Daoy (cell line): ENCODE results near the gene HDGF. TPM values are rescaled to one million over a fixed set of nuclear protein-coding genes. Genes with fewer than 3 reads are reported as not detected.

Source experiments
- DNase-seq: peaks from one replicate; pipeline ENCODE4 v3.0.0-alpha.2; 2015; ENCODE audit warnings: low read depth
- total RNA-seq: library from RNA; depleted of rRNA; stranded (reverse); fragments of >200 nt; shearing (Covaris generic); gene quantifications from 2 replicates; pipeline ENCODE4 v1.2.3, GENCODE V29; 2014; rRNA removed

HDGF gene
- total RNA-seq, result 484 and 537 TPM in 2 replicates

DNA sequence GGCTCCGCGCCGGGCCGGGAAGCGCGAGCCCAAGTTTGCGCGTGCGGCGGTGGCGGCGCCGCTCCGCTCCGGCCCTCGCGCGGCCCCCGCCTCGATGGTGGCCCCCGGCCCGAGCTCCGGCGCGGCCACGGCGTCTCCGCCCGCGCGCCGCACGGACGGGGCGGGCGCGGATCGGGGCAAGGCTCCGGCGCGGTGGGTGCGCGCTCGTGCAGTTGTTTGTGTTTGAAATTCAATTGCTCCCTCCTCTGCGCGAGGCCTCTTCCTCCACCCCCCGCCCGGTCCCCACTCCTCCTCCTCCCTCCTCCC is at the start of gene HDGF:
Gene HDGF, minus strand, starts transcription at position 225 of the 306 bp plus-strand sequence. CDS start 246 bp downstream, outside the sequence.
- DNase-seq, result no peak

DNA sequence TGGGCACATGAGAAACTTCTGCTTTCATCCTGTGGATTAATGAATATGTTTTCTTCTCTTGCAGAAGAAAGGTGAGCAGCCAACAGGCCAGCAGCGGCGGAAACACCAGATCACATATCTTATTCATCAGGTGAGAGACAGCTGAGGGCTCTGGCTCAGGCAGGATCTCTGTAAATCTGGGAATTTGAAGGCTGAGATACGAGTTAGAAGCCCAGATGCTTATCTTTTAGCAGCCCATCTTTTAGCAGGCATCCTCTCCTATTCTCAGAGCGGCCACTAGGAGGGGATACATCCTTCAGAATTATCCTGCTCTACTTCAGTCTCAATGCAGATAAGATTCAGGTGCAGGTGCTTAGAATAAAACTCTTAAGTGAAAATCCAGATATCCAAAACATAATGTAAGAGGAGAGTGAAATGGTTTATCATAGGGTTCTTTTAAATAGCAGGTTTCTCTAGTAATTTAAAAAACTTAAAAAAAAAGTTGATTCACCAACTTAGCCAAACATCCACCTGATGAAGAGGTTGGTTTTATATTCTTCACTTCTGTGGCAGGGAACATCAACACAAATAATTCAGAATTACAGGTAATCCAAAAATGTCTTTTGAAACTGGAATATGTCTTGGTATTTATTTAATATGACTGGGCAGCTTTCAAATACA is 45.9 kb upstream of the HDGF start:
- peak; percentile 50 for DNase-seq

DNA sequence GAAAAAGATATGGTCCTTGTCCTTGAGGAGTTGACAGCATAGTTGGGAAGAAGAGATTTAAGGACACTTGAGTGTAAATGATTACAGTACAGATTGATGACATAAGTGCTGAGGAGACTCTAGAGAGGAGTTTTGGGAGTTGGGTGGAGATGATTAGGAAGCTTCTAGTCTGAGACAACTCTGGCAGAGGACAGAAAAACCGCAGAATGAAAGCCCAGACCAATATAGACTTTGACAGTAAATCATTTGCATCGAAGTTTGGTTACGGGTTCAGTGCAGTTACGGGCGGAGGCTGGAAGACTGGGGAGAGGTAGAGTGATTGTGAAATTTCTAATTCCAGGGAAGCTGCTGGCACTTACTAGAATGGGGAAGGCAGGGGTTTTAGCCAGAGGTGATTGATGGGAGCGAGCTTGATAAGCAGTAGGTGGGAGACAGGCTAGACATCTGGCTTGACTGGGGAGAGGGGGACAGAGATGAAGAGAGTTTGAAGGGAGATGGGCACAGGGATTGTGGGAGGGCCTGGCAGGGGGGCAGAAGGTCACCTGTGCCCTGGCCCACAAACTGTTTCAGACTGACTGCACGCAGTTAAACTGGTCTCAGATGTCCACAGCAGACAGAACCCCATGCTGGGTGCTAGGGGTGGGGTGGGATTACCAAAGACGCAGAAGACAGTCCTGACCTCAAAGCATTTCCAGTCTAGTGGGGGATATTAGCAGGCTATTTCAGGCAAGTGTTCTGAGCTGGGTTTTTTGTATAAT is 45.0 kb upstream of the HDGF start:
- DNase-seq, result no peak

DNA sequence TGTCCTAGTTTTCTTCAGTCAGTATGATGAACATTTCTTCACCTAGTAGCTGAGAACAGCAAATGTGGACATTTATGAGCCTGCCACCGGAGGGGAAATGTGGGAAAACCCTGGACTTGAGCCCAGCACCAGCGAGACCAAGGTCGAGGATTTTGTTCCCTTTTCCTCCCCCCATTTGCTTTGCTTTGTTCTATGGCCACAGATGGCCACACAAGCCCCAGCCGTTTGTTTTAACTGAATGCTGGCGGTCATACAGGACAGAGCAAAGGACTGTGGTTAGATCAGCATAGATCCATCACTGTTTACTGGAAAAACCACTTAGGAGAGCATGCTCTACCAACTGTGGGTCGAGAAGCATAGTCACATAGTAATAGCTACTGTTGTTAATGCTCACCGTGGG is 44.3 kb upstream of the HDGF start:
- DNase-seq, result no peak

DNA sequence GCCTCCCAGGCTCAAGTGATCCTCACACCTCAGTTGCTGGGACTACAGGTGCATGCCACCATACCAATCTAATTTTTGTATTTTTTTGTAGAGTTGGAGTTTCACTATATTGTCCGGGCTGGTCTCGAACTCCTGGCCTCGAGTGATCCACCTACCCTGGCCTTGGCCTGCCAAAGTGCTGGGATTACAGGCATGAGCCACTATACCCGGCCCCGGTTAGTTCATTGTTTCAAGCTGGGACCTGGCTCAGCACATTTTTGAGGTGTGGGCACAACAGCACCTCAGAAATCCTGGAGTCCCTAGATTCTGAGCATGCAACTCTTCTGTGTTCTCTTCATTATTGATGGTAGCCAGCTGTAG is 43.9 kb upstream of the HDGF start:
- DNase-seq, result no peak

DNA sequence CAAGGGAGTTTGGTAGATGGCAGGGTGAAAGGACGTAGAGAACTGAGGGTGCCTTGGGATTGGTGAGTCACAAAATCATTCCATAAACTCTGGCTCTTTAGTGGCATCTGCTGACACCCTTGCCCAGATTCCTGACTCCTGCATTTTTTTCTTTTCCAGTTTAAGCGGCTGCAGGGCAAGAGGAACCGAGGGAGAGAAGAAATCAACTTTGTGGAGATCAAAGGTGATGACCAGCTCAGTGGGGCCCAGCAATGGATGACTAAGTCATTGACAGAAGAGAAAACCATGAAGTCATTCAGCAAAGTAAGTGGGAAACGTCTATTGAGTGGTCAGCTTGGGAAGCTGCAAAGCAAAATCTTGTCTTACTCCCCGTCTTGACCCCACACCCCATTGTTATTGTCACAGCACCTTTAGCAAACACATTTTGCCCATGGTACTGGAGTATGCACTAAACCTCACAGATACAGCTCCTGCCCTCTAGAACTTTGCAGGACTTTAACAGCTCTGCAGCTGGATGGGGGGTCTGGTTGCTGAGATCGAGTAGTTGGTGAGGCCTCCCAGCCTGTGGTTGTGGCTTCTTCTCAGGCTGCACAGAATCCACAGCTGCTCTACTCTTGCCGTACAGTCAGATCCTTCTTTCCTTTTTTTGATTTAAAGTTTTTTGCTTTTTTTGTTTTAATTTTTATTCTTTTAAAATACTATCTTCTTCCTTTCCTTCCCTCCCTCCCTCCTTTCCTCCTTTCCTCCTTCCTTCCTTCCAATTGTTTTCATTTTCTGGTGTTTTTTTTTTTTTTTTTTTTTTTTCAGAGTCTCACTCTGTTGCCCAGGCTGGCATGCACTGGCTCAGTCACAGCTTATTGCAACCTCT is 43.3 kb upstream of the HDGF start:
- DNase-seq, result no peak

DNA sequence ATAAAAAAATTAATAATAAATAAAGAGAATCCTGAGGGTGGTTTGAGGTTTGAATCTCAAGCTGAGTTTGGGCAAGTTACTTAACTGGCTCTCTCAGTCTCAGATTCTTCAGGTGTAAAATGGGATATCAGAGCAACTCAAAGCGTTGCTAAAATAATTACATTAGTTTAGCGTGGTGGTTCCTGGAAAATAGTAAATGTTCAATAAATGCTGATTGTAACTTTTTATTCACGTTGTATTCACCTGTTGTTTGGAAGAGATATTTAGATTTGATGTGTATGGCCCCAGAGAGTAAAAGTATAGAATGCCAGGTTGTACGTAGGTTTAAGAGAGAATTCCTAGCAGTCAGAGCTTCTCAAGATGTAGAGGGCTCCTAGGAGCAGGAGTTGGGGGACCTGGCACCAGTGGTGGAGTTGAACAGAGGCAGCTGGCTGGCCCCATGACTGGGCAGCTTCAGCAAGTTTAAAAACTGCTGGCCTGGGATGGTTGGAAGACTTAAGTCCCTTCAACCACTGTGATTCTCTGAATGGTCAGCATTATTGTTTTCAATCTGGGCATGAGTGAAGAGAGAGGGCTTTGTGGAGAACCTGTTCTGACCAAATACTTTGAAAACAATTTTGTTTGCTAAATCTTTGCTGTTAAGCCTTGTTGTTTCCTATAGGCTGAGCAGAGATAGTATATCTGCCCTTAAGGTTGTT is 38.3 kb upstream of the HDGF start:
- DNase-seq, result no peak

DNA sequence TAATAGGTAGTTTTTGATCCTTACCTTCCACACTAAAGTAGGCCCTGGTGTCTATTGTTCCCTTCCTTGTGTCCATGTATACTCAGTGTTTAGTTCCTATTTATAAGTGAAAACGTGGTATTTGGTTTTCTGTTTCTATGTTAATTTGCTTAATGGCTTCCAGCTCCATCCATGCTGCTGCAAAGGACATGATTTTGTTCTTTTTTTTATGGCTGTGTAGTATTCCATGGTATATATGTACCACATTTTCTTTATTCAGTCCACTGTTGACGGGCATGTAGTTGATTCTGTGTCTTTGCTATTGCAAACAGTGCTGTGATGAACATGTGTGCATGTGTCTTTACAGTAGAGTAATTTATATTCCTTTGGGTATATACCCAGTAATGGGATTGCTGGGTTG is 36.7 kb upstream of the HDGF start:
- no peak for DNase-seq

DNA sequence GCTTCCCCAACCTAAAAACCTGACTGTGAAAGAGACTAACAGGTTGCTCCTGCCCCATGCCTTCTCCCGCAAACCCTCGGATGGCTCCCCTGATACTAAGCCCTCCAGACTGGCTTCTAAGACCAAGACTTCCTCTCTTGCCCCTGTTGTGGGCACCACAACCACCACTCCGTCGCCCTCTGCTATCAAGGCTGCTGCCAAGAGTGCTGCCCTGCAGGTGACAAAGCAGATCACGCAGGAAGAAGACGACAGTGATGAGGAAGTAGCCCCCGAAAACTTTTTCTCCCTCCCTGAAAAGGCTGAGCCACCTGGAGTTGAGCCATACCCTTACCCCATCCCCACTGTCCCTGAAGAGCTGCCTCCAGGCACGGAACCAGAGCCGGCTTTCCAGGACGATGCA is 35.2 kb upstream of the HDGF start:
- no peak for DNase-seq

DNA sequence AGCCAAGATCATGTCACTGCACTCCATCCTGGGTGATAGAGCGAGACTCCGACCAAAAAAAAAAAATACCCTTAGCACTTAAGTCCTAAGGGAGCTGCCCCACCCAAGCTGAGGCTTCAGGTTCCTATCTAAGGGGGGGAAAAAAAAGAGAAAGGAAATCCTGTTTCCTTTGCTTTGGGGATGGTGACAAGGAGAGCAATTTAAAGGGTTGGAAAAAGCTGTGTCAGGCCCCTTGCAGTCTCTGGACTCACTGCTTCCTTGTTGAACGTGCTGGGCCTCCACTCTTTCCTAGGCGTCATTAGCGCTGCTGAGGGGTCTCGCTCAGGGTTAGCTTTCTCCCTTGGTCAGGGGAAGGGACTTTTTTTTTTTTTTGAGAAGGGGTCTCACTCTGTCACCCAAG is 34.0 kb upstream of the HDGF start:
- DNase-seq, result no peak

DNA sequence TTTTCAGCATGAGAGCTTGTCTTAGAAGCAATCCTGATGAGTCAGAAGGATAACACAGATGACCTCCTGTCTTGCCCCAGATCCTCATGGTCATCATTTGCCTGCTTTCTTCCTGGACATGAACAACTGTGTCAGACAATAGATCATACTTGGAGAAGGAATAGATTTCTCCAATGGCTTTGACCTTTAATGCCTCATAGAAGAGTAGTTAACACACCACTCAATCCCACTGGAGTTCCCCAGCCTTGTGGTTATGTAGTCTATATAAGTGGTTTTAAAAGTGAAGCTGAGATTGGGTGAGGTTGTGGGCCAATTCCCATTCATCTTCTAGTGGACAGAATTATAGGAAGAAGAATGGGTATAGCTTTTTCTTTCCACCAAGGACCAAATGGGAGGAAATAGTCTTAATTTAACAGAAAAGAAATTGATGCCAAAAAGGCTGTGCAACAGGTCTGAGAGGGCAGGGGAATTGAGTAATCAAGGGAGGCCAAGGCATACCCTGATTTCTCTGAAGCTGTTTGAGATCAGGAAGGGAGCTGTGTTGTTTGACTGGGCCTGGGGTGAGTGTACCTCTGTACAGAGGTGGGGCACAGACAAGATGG is 30.2 kb upstream of the HDGF start:
- DNase-seq, result no peak

DNA sequence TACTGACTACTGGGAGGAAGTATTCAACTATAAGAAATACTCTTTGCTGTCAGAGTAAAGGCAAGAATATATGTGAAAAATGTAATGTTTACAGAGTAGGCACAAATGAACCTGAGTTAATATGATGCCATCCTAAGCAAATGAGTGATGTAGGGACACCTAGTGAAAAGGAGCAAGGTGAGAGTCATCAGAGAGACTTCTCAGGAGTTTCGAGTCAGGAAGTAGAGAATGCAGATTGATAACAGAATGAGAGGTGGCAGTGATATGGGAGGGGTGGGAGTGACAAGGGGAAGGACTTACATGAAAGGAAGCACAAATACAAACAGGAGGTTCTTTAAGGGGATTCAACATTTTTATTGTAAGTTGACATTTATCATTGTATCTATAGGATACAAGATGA is 26.1 kb upstream of the HDGF start:
- DNase-seq, result no peak

DNA sequence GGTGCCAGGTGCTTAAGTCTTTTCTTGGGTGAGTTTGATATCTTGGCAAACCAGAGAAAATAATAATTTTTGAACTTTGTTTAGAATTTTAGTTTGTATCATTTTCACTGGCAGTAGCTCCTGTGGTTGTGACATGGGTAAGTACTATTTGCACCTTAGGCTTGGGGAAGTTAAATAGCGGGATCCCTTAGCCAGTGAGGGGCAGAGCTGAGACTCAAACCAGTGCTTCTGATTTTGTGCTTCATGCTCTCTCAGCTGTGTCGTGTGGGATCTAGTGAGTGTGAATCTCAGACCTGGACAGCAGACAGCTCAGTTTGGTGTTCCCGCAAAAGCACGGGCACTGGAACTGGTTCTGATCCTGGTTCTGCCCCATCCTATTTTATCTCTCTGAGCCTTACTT is 25.5 kb upstream of the HDGF start:
- no peak for DNase-seq

DNA sequence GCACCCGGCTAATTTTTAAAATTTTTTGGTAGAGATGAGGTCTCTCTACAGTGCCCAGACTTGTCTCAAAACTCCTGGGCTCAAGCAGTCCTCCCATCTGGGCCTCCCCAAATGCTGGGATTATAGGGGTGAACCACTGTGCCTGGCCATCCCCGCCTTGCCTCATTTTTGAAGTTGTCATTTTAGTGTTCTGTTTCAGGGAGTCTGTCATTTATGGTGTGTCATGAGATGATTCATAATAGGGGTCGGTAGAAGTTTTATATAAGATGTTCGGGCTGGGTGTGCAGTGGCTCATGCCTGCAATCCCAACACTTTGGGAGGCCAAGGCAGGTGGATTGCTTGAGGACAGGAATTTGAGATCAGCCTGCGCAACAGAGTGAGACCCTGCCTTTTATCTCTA is 24.3 kb upstream of the HDGF start:
- no peak for DNase-seq

DNA sequence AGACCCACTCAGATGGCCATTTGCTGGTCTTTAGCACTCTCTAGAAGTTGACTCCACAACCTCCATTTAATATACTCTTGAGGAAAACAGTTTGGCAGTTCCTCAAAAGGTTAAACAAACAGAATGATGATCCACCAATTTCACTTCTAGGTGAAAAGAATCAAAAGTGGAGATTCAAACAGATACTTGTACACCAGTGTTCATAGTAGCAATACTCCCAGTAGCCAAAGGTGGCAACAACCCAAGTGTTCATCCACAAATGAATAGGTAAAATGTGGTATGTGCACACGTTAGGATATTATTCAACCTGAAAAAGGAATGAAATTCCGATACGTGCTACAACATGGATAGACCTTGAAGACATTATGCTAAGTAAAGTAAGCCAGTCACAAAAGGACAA is 22.1 kb upstream of the HDGF start:
- DNase-seq, result no peak

DNA sequence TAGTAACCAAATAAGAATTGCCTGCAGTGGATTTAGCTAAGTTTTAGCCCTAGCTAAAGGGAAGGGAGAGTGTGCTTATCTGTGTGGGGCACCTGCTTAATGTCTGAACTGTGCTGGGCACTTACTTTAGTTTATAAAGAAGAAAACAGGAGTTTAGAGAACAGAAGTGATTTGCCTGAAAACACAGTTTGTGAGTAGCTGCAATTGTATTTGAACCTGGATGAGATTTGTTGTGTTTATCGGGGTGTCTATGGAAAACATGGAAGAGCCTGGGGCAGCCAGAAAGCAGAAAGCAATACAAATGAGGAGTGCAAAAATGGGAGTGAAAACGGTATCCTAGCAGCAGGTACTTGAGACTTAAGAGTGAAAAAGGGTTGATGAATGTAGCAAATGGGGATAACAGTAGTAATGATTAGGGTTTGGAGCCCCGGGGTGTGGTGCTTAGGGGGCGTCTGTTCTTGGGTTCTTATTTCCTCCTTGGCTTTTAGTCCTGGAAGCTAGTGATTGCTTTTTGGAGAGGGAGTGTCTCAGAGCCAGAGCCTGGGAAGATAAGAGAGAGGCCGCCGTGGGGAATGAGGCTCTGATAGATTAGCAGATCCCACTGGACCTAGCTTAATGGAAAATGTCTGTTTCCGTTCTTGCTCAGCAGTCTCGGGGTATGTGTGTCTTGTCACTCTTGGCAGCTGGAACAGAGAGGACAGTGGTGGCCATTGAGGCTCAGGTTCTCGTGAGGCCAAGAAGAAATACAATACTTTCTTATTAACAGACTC is 21.4 kb upstream of the HDGF start:
- DNase-seq, result no peak

DNA sequence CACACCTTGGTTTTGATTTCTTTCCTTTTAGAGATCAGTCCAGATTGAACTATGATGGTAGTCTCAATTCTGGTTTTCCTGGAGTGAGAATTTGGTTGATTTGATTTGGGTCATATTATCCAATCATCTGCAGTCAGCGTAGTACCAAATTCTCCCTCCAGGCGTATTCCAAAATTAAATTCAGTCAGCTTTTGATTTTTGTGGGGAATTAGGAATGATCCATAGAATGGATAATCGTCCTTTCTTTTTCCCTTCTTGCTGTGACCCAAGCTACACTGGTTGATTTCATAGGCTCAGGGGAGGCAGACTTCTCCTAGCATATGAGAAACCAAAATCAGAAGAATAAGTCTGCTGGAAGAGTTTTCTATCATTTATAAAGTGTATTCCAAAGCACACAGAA is 20.7 kb upstream of the HDGF start:
- no peak for DNase-seq

DNA sequence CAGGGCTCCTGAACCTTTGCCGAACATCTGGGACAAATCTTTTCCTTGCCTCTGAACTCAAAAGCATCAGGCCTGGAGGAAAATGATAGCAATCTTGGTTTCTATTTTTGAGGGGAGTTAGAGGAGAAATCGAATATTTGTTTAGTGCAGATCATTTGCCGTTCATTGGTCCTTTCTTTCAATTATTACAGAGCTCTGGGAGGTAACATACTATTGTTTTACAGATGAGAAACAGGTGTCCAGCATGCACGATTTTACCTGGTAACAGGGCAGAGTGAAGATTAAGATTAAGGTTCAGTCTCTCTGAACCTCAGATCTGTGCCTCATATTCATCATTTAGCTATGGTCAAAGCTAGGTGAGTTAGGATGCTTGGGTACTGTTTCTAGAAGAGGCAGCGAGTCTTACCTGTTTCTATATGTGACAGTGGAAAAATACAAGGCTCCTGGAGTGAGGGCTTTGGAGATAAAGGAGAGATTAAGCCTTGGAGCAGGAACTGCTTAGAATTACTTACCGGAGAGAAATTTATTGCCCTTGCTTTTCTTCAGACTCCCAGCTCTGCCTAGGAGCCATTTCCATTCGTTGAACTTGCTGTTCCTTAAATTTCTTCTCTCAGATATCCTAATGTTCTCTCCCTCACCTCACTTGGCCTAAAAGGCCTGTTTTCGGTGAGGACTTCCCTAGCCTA is 17.3 kb upstream of the HDGF start:
- DNase-seq, result no peak

DNA sequence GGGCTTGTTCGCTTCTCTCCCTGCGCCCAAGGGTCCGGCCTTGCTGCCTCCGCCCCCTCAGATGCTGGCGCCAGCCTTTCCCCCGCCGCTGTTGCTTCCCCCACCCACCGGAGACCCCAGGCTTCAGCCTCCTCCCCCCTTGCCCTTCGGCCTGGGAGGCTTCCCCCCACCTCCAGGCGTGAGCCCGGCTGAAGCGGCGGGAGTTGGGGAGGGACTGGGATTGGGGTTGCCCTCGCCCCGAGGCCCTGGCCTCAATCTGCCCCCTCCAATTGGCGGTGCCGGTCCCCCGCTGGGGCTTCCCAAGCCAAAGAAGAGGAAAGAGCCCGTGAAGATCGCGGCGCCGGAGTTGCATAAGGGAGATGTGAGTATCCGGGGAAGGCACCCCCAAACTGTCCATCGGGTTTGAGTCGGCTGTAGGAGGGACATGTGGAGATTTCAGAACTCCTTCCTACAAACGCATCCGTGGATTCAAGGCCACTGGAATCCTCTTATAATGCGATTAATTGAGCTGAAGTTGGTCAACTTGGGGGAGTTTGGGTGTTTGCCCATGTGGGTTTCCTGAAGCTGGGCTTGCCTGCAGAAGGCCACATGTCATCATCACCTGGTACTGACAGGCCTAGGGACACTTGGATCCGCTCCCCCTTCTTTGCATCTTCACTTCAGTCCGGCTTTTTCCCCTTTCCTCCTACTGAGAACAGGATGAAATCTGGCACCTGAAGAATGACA is 16.6 kb upstream of the HDGF start:
- peak; percentile 29 for DNase-seq
